Erythroblast (primary cell): ENCODE results near the gene CYP4A22.

ENCODE experiments used
- GATA1 ChIP-seq: IDR thresholded peaks from 2 replicates; pipeline ENCODE4 v1.6.1; 2011; ENCODE audit warnings: low read depth, mild to moderate bottlenecking, control low read depth, low read length, moderate library complexity
- POLR2A ChIP-seq: IDR thresholded peaks from 2 replicates; pipeline ENCODE4 v1.6.1; 2011; ENCODE audit warnings: mild to moderate bottlenecking, low read length

- peak; percentile 68 for TF ChIP-seq POLR2A
- TF ChIP-seq GATA1: no peak
Observed at GRCh38 chr1:47179017-47179987, 42.1 kb downstream of the CYP4A22 start.
